Glomerular visceral epithelial cell (primary cell): ENCODE results near the gene DNAJC5.
"Not testable (repeated sequence)": the region's sequence is repeated elsewhere in the genome, so short reads cannot be mapped to it uniquely, and the experiment has no call there.

Experiments
- DNase-seq: peaks from one replicate; pipeline ENCODE4 v3.0.0-alpha.2; 2016; ENCODE audit errors: extremely low spot score

The DNAJC5 gene

GRCh38 chr20:63967330-63968135, 72.6 kb downstream of the DNAJC5 start:
- DNase-seq: no peak

GRCh38 chr20:63968136-63968927, 73.4 kb downstream of the DNAJC5 start:
- no peak for DNase-seq

- no peak for DNase-seq
Observed at GRCh38 chr20:63968928-63969760, 74.2 kb downstream of the DNAJC5 start.

- peak; percentile 75 for DNase-seq
Observed at GRCh38 chr20:63969838-63970713, 75.2 kb downstream of the DNAJC5 start, which contains the start of gene ZNF512B. Gene ZNF512B (minus strand): TSS chr20:63969930. CDS start chr20:63967950, 1,980 bp downstream.

- DNase-seq: no peak
Observed at GRCh38 chr20:63970714-63971431, 75.9 kb downstream of the DNAJC5 start.

GRCh38 chr20:63971960-63972311, 77.0 kb downstream of the DNAJC5 start:
- not testable (repeated sequence) for DNase-seq

GRCh38 chr20:63972312-63973159, 77.6 kb downstream of the DNAJC5 start:
- DNase-seq: no peak

GRCh38 chr20:63973160-63973479, 78.2 kb downstream of the DNAJC5 start:
- DNase-seq: no peak

- peak; percentile 86 for DNase-seq
Observed at GRCh38 chr20:63973636-63974401, 78.9 kb downstream of the DNAJC5 start.

- no peak for DNase-seq
Observed at GRCh38 chr20:63974402-63975200, 79.7 kb downstream of the DNAJC5 start.

GRCh38 chr20:63976511-63976910, 81.6 kb downstream of the DNAJC5 start:
- DNase-seq: not testable (repeated sequence)

- no peak for DNase-seq
Observed at GRCh38 chr20:63976980-63977738, 82.2 kb downstream of the DNAJC5 start.

- DNase-seq: peak; percentile 91
Observed at GRCh38 chr20:63977739-63978276, 82.9 kb downstream of the DNAJC5 start.

- peak; percentile 80 for DNase-seq
Observed at GRCh38 chr20:63978319-63979228, 83.6 kb downstream of the DNAJC5 start.

- no peak for DNase-seq
Observed at GRCh38 chr20:63979229-63979556, 84.3 kb downstream of the DNAJC5 start.
